Spleen (tissue), 7 donors: ENCODE data around the gene TRIM9.

ENCODE experiments used
- CTCF ChIP-seq, 11 experiments: fragments of 200-600 bp in 7 of 11; fragments of 450-650 bp in 4 of 11; sonication (generic) in 4 of 11; IDR thresholded peaks in 8 of 11; conservative IDR thresholded peaks in 3 of 11; 1 replicate in 7 of 11; 2 replicates in 4 of 11; pipeline versions ENCODE4 v1.4.0 to v1.8.0; 2016 to 2021; ENCODE audit warnings: antibody characterized with exemption in 11 of 11, inconsistent platforms in 4 of 11, mild to moderate bottlenecking in 1 of 11
- POLR2A ChIP-seq, 3 donors: fragments of 450-650 bp; IDR thresholded peaks; one replicate each; pipeline ENCODE4 v1.5.1; 2017; ENCODE audit warnings: antibody characterized with exemption in 3 of 3, mild to moderate bottlenecking in 1 of 3
- POLR2AphosphoS5 ChIP-seq, 3 donors: sonication (generic); formaldehyde crosslinking; IDR thresholded peaks; one replicate each; pipeline ENCODE4 v1.5.1; 2017; ENCODE audit warnings: antibody characterized with exemption in 3 of 3
- donor health status: DM: no; HTN: no; CAD: no; lungs with moderate emphysema.
- donor health status: DM: no; HTN: no; CAD: no.
- donor health status: DM: no; HTN: no; CAD: no.

GRCh38 chr14:50967790-50968189 is 127.1 kb downstream of the TRIM9 start:
- TF ChIP-seq POLR2A (IDR thresholded peaks at IDR 0.05) (no peak), CTCF (IDR thresholded peaks at IDR 0.05 in 8 of 11, conservative IDR thresholded peaks at IDR 0.05 in 3 of 11) (no peak), POLR2AphosphoS5 (IDR thresholded peaks at IDR 0.05) (no peak)
